ENCODE data around the gene SLCO3A1.

The SLCO3A1 gene

GRCh38 chr15:92095693-92096092, 242.2 kb downstream of the SLCO3A1 start:
- DNase-seq: no peak

- peak in 22 of 51 donors; percentile 5 to 59 (median 22) for DNase-seq
These were observed 244.1 kb downstream of the SLCO3A1 start for GRCh38 chr15:92097474-92098178.

GRCh38 chr15:92098869-92099268, 245.4 kb downstream of the SLCO3A1 start:
- DNase-seq: peak in 34 of 51 donors; percentile 9 to 78 (median 40)

- DNase-seq: no peak
These were observed 246.8 kb downstream of the SLCO3A1 start for GRCh38 chr15:92100301-92100700.

- no peak for DNase-seq
These were observed 247.2 kb downstream of the SLCO3A1 start for GRCh38 chr15:92100751-92101150.

- DNase-seq: no peak
These were observed 248.3 kb downstream of the SLCO3A1 start for GRCh38 chr15:92101708-92102394.

GRCh38 chr15:92102395-92102755, 248.9 kb downstream of the SLCO3A1 start:
- no peak for DNase-seq

GRCh38 chr15:92104072-92104471, 250.6 kb downstream of the SLCO3A1 start:
- no peak for DNase-seq

- DNase-seq: no peak
These were observed 252.1 kb downstream of the SLCO3A1 start for GRCh38 chr15:92105611-92106010.

GRCh38 chr15:92107510-92107909, 254.0 kb downstream of the SLCO3A1 start:
- DNase-seq: no peak

GRCh38 chr15:92109191-92109873, 255.8 kb downstream of the SLCO3A1 start:
- no peak for DNase-seq

GRCh38 chr15:92111291-92111690, 257.8 kb downstream of the SLCO3A1 start:
- no peak for DNase-seq

GRCh38 chr15:92111751-92112150, 258.2 kb downstream of the SLCO3A1 start:
- no peak for DNase-seq

GRCh38 chr15:92112180-92112579, 258.7 kb downstream of the SLCO3A1 start:
- DNase-seq: peak in 28 of 51 donors; percentile 7 to 69 (median 34)

GRCh38 chr15:92112711-92113110, 259.2 kb downstream of the SLCO3A1 start:
- peak in 6 of 51 donors; percentile 11 to 55 (median 18) for DNase-seq

- no peak for DNase-seq
These were observed 260.3 kb downstream of the SLCO3A1 start for GRCh38 chr15:92113832-92114231.

- no peak for DNase-seq
These were observed 262.3 kb downstream of the SLCO3A1 start for GRCh38 chr15:92115834-92116233.

GRCh38 chr15:92116330-92116729, 262.8 kb downstream of the SLCO3A1 start:
- no peak for DNase-seq

GRCh38 chr15:92117261-92117731, 263.8 kb downstream of the SLCO3A1 start:
- no peak for DNase-seq

GRCh38 chr15:92118162-92118935, 264.8 kb downstream of the SLCO3A1 start:
- no peak for DNase-seq

- DNase-seq: no peak
These were observed 265.4 kb downstream of the SLCO3A1 start for GRCh38 chr15:92118936-92119325.

Data from hypothalamus (tissue), 51 donors.